GM19099 (cell line): ENCODE results near the gene CCND1.

Experiments
- POLR2A ChIP-seq: IDR thresholded peaks from 3 replicates; pipeline ENCODE4 v1.6.1; 2011; ENCODE audit warnings: low read depth; ENCODE audit not compliant: insufficient read length; ENCODE audit errors: extremely low read depth

CCND1 gene

GRCh38 chr11:69635804-69636511 lies 5.0 kb upstream of the CCND1 start:
- no peak for TF ChIP-seq POLR2A

GRCh38 chr11:69636512-69637197 lies 4.3 kb upstream of the CCND1 start:
- TF ChIP-seq POLR2A = no peak

- no peak for TF ChIP-seq POLR2A
Observed at GRCh38 chr11:69637198-69637940, 3.6 kb upstream of the CCND1 start.

GRCh38 chr11:69637941-69638871 lies 2.8 kb upstream of the CCND1 start:
- no peak for TF ChIP-seq POLR2A

- no peak for TF ChIP-seq POLR2A
Observed at GRCh38 chr11:69638941-69639681, 1.8 kb upstream of the CCND1 start.

GRCh38 chr11:69639831-69640230 lies 1.1 kb upstream of the CCND1 start:
- TF ChIP-seq POLR2A = no peak

GRCh38 chr11:69640260-69640994 lies 529 bp upstream of the CCND1 start:
- TF ChIP-seq POLR2A = no peak

- TF ChIP-seq POLR2A = no peak
Observed at GRCh38 chr11:69641681-69642548, 959 bp downstream of the CCND1 start.

- no peak for TF ChIP-seq POLR2A
Observed at GRCh38 chr11:69642549-69642912, 1.6 kb downstream of the CCND1 start.

- no peak for TF ChIP-seq POLR2A
Observed at GRCh38 chr11:69642913-69643632, 2.1 kb downstream of the CCND1 start.

GRCh38 chr11:69643646-69644045 lies 2.7 kb downstream of the CCND1 start:
- no peak for TF ChIP-seq POLR2A

- no peak for TF ChIP-seq POLR2A
Observed at GRCh38 chr11:69644071-69644961, 3.4 kb downstream of the CCND1 start.
